ENCODE results near the gene DENND11.
"Not testable (repeated sequence)": the region's sequence is repeated elsewhere in the genome, so short reads cannot be mapped to it uniquely, and the experiment has no call there.

The DENND11 gene

DNA sequence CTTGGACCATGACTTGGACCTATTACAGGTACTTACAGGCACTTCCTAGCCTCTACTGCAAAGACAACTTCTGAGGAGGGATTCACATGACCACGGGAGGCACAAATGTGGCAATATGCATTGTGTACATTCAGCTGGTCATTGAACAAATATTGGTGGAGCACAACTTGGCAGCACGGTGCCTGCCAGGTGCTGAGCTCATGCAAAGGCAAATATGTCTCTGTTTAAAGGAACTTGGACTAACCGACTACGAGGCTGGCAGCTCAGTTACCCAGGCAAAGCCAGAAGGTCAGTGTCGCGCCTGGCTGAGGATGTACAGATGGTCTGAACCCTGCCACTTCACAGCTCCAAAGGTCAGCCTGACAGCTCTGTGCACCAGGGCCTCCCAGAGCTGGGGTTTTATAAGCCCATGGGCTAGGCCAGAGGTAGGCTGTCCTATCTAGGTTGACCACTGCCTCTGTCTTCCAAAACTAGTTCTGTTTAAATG is 6.1 kb downstream of the DENND11 start:
- Histone ChIP-seq H3K4me3 (no peak overlapping the region), H3K27ac (no peak overlapping the region)
- DNase-seq (ENCODE audit: low spot score), result no peak
- TF ChIP-seq, protein P1, sequence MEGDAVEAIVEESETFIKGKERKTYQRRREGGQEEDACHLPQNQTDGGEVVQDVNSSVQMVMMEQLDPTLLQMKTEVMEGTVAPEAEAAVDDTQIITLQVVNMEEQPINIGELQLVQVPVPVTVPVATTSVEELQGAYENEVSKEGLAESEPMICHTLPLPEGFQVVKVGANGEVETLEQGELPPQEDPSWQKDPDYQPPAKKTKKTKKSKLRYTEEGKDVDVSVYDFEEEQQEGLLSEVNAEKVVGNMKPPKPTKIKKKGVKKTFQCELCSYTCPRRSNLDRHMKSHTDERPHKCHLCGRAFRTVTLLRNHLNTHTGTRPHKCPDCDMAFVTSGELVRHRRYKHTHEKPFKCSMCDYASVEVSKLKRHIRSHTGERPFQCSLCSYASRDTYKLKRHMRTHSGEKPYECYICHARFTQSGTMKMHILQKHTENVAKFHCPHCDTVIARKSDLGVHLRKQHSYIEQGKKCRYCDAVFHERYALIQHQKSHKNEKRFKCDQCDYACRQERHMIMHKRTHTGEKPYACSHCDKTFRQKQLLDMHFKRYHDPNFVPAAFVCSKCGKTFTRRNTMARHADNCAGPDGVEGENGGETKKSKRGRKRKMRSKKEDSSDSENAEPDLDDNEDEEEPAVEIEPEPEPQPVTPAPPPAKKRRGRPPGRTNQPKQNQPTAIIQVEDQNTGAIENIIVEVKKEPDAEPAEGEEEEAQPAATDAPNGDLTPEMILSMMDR (IDR thresholded peaks at IDR 0.05), result no peak

DNA sequence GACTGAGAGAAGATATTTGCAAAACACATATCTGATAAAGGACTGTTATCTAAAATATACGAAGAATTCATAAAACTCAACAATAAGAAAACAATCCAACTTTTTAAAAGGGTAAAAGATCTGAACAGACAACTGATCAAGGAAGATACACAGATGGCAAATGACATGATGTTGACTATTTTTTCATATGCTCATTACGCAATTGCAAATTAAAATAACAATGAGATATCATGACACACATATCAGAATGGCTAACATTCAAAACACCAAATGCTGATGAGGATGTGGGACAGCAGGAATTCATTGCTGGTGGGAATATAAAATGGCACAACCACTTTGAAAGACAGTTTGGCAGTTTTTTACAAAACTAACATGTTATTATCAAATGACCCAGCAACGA is 8.9 kb downstream of the DENND11 start:
- TF ChIP-seq, protein P1 (IDR thresholded peaks at IDR 0.05), result no peak
- no peak for DNase-seq (ENCODE audit: low spot score)
- Histone ChIP-seq H3K4me3 (no peak overlapping the region), H3K27ac (no peak overlapping the region)

DNA sequence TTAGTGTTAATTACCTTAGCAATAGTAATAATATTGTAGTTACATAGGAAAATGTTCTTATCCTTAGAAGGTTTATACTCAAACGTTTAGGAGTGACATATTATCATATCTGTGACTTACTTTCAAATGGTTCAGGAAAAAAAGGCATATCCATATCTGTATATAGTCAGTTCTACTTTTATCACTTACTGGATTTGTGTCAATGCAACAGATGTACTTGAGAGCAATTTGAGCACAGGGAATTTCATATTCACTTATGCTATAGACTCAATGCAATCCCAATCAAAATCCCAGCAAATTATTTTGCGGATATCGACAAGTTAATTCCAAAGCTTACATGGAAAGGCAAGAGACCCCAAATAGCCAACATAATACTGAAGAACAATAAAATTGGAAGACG is 10.0 kb downstream of the DENND11 start:
- H3K27ac ChIP-seq, result no peak overlapping the region
- no peak overlapping the region for H3K4me3 ChIP-seq
- no peak for DNase-seq (ENCODE audit: low spot score)
- TF ChIP-seq, protein P1 (IDR thresholded peaks at IDR 0.05), result no peak

DNA sequence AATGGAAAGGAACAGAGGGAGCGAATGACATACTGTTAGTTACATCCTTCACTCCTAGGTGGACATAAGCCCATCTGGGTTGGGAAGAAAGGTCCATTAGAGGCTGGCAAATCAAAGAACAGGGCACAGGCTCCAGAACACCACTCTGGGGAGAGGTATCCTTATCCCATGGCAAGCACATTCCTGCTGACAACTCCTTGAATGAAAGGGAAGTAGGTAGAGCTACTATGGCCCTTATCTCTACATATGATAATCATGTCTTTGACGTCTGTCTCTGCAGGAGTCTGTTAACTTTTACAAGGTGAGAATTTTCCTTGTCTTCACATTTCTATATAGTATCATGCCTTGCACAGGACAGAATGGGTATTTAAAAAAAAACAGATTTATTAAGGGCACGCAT is 10.4 kb downstream of the DENND11 start:
- TF ChIP-seq, protein P1 (IDR thresholded peaks at IDR 0.05), result no peak
- no peak for DNase-seq (ENCODE audit: low spot score)
- no peak overlapping the region for H3K27ac ChIP-seq
- no peak overlapping the region for H3K4me3 ChIP-seq

DNA sequence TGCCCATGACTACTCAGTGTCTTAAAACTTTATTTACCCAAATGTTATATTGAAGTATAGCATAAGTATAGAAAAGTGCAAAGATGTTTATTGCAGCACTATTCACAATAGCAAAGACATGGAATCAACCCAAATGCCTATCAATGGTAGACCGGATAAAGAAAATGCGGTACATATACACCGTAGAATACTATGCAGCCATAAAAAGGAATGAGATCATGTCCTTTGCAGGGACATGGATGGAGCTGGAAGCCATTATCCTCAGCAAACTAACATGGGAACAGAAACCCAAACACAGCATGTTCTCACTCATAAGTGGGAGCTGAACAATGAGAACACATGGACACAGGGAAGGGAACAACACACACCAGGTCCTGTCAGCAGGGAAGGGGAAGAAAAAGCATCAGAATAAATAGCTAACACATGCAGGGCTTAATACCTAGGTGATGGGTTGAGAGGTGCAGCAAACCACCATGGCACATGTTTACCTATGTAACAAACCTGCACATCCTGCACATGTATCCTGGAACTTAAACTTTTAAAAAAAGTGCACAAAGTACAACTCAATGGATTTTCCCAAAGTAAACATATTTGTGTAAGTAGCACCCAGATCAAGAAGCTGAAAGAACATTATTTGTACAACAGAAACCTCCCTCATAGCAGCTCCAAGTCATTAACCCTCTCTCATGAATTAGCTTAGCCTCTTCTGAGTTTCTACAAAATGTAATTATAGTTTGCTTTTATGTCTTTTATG is 12.7 kb downstream of the DENND11 start:
- H3K4me3 ChIP-seq; H3K27ac ChIP-seq; DNase-seq (ENCODE audit: low spot score): not testable (repeated sequence)

DNA sequence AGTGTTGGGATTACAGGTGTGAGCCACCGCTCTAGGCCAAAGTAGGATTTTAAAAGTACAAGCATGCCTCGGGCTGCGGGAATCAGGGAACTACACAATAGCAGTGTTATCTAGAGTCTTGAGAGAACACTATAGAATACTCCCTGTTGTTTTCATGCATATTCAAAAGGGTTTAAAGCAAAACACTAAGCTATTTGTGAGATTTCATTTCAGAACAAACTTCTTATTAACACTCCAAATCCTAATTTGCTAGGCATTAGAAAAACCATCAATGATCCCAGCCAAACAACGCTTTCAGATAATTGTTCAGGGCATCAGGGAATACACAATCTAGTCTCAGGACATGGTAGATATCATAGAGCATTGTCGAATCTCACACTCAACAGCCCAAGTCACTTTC is 13.9 kb downstream of the DENND11 start:
- Histone ChIP-seq H3K4me3 (no peak overlapping the region), H3K27ac (no peak overlapping the region)
- TF ChIP-seq, protein P1 (IDR thresholded peaks at IDR 0.05), result no peak
- DNase-seq (ENCODE audit: low spot score), result no peak

DNA sequence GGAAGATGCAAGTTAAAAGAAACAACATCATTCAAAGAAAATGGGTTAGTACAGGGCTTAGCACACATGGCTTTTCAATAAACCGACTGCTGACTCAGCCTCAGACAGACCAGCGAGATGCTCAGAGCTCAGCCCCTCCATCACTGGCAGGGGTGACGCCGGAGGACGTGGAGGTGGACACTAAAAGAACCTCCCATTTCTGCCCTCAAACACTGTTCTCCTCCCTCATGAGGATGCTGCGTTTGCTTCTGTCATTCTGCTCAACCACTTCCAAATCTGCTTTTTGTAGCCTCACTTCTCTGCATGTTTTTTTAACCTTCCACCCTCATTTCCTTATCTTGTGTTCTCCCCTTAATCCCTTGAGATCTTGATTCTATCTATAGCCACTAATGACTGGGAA is 15.3 kb downstream of the DENND11 start:
- no peak for DNase-seq (ENCODE audit: low spot score)
- H3K4me3 ChIP-seq, result no peak overlapping the region
- H3K27ac ChIP-seq, result peak overlapping the region in 1 of 2 donors; percentile 31
- TF ChIP-seq, protein P1 (IDR thresholded peaks at IDR 0.05), result no peak

Measured in coronary artery (tissue), 2 donors.